ENCODE measurements around the gene BEAN1. TPM values are rescaled to one million over a fixed set of nuclear protein-coding genes. Genes with fewer than 3 reads are reported as not detected.

BEAN1 gene
- total and polyA plus RNA-seq, 2 experiments from 2014 or later: 0.07 to 0.10 TPM

DNA sequence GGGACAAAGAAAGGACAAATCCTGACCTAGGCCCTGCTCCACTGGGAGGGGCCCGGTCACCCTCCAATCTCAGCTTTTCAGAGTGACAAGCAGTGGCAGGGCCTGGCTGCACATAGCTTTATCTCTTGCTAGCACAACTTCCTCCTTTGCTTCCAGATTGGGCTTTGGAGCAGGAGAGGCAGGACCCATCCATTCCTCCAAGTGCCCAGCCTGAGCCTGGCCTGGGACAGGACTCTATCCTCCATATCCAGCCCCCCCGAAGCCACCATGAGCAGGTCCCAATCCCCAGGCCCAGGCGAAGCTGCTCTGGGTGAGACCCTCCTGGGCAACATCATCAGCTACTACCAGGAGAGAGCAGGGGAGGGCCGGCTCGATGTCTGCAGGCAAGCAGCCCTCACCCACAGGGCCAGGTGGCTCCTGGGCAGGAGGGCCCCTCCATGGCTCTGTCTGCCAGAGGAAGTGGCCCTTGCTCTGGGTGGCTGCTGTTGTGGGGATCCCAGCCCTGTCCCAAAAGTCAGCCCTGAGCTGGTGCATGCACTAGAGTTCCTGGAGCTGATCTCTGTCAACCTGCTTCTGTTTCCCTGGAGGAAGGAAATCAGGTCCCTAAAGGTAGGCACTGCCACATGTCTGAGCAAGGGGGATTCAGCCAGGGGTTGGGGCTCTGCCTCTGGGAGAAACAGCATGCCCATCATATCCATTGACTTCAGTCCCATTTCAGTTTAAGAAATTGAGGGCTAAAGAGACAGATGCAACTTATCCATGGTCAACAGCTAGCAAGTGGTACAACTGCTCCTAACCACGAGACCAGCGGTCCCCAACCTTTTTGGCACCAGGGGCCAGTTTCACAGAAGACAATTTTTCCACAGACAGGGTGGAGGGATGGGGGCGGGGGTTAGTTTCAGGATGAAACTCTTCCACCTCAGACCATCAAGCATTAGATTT, 64.0 kb downstream of the BEAN1 start (continued):
- TF ChIP-seq, protein P1, sequence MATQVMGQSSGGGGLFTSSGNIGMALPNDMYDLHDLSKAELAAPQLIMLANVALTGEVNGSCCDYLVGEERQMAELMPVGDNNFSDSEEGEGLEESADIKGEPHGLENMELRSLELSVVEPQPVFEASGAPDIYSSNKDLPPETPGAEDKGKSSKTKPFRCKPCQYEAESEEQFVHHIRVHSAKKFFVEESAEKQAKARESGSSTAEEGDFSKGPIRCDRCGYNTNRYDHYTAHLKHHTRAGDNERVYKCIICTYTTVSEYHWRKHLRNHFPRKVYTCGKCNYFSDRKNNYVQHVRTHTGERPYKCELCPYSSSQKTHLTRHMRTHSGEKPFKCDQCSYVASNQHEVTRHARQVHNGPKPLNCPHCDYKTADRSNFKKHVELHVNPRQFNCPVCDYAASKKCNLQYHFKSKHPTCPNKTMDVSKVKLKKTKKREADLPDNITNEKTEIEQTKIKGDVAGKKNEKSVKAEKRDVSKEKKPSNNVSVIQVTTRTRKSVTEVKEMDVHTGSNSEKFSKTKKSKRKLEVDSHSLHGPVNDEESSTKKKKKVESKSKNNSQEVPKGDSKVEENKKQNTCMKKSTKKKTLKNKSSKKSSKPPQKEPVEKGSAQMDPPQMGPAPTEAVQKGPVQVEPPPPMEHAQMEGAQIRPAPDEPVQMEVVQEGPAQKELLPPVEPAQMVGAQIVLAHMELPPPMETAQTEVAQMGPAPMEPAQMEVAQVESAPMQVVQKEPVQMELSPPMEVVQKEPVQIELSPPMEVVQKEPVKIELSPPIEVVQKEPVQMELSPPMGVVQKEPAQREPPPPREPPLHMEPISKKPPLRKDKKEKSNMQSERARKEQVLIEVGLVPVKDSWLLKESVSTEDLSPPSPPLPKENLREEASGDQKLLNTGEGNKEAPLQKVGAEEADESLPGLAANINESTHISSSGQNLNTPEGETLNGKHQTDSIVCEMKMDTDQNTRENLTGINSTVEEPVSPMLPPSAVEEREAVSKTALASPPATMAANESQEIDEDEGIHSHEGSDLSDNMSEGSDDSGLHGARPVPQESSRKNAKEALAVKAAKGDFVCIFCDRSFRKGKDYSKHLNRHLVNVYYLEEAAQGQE (IDR thresholded peaks at IDR 0.05; ENCODE audit: unreplicated experiment): no peak

GRCh38 chr16:66491716-66492064, 64.6 kb downstream of the BEAN1 start:
- Histone ChIP-seq H3K27ac (ENCODE audit: low read depth) (no peak overlapping the region), H3K9me2 (ENCODE audit: insufficient read depth) (no peaks in the 10 kb centered on the region), H3F3A (replicated peaks; ENCODE audit: low read depth) (no peaks in the 10 kb centered on the region), H3K79me2 (replicated peaks; ENCODE audit: insufficient read depth) (no peaks in the 10 kb centered on the region), H3K27me3 (ENCODE audit: insufficient read depth) (no peaks in the 10 kb centered on the region), H3K36me3 (ENCODE audit: insufficient read depth) (no peaks in the 10 kb centered on the region), H3K4me1 (ENCODE audit: insufficient read depth) (no peaks in the 10 kb centered on the region), H2AFZ (no peak overlapping the region), H3K4me2 (no peak overlapping the region), H4K20me1 (replicated peaks; ENCODE audit: insufficient read depth) (no peaks in the 10 kb centered on the region), H3K4me3 (no peak overlapping the region)
- Mint-ChIP-seq H3K27me3 (ENCODE audit: insufficient read depth, low read depth, poor library complexity) (peaks cover 4% of the 10 kb centered on the region), H3K36me3 (ENCODE audit: low read depth) (peaks cover 12% of the 10 kb centered on the region), H3K9me3 (peaks cover 32% of the 10 kb centered on the region), H3K4me3 (no peak overlapping the region), H3K27ac (no peak overlapping the region), H3K4me1 (no peaks in the 10 kb centered on the region; the same call in 2 of the 3 replicates)
- no peak for ATAC-seq
- DNase-seq (ENCODE audit: low spot score): no peak
- TF ChIP-seq POLR2AphosphoS5 (IDR thresholded peaks at IDR 0.05; ENCODE audit: low read depth) (no peak), ZNF331 (CRISPR knock-in tag; IDR thresholded peaks at IDR 0.05; ENCODE audit: low read depth) (no peak), ETS1 (IDR thresholded peaks at IDR 0.05) (no peak), ZNF114 (CRISPR knock-in tag; IDR thresholded peaks at IDR 0.05) (no peak), STAT1 (IDR thresholded peaks at IDR 0.05; ENCODE audit: unreplicated experiment) (no peak)
- TF ChIP-seq, protein P2, sequence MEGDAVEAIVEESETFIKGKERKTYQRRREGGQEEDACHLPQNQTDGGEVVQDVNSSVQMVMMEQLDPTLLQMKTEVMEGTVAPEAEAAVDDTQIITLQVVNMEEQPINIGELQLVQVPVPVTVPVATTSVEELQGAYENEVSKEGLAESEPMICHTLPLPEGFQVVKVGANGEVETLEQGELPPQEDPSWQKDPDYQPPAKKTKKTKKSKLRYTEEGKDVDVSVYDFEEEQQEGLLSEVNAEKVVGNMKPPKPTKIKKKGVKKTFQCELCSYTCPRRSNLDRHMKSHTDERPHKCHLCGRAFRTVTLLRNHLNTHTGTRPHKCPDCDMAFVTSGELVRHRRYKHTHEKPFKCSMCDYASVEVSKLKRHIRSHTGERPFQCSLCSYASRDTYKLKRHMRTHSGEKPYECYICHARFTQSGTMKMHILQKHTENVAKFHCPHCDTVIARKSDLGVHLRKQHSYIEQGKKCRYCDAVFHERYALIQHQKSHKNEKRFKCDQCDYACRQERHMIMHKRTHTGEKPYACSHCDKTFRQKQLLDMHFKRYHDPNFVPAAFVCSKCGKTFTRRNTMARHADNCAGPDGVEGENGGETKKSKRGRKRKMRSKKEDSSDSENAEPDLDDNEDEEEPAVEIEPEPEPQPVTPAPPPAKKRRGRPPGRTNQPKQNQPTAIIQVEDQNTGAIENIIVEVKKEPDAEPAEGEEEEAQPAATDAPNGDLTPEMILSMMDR (conservative IDR thresholded peaks at IDR 0.05; ENCODE audit: low read depth in 2 of 2): no peak
- TF ChIP-seq, protein P3, sequence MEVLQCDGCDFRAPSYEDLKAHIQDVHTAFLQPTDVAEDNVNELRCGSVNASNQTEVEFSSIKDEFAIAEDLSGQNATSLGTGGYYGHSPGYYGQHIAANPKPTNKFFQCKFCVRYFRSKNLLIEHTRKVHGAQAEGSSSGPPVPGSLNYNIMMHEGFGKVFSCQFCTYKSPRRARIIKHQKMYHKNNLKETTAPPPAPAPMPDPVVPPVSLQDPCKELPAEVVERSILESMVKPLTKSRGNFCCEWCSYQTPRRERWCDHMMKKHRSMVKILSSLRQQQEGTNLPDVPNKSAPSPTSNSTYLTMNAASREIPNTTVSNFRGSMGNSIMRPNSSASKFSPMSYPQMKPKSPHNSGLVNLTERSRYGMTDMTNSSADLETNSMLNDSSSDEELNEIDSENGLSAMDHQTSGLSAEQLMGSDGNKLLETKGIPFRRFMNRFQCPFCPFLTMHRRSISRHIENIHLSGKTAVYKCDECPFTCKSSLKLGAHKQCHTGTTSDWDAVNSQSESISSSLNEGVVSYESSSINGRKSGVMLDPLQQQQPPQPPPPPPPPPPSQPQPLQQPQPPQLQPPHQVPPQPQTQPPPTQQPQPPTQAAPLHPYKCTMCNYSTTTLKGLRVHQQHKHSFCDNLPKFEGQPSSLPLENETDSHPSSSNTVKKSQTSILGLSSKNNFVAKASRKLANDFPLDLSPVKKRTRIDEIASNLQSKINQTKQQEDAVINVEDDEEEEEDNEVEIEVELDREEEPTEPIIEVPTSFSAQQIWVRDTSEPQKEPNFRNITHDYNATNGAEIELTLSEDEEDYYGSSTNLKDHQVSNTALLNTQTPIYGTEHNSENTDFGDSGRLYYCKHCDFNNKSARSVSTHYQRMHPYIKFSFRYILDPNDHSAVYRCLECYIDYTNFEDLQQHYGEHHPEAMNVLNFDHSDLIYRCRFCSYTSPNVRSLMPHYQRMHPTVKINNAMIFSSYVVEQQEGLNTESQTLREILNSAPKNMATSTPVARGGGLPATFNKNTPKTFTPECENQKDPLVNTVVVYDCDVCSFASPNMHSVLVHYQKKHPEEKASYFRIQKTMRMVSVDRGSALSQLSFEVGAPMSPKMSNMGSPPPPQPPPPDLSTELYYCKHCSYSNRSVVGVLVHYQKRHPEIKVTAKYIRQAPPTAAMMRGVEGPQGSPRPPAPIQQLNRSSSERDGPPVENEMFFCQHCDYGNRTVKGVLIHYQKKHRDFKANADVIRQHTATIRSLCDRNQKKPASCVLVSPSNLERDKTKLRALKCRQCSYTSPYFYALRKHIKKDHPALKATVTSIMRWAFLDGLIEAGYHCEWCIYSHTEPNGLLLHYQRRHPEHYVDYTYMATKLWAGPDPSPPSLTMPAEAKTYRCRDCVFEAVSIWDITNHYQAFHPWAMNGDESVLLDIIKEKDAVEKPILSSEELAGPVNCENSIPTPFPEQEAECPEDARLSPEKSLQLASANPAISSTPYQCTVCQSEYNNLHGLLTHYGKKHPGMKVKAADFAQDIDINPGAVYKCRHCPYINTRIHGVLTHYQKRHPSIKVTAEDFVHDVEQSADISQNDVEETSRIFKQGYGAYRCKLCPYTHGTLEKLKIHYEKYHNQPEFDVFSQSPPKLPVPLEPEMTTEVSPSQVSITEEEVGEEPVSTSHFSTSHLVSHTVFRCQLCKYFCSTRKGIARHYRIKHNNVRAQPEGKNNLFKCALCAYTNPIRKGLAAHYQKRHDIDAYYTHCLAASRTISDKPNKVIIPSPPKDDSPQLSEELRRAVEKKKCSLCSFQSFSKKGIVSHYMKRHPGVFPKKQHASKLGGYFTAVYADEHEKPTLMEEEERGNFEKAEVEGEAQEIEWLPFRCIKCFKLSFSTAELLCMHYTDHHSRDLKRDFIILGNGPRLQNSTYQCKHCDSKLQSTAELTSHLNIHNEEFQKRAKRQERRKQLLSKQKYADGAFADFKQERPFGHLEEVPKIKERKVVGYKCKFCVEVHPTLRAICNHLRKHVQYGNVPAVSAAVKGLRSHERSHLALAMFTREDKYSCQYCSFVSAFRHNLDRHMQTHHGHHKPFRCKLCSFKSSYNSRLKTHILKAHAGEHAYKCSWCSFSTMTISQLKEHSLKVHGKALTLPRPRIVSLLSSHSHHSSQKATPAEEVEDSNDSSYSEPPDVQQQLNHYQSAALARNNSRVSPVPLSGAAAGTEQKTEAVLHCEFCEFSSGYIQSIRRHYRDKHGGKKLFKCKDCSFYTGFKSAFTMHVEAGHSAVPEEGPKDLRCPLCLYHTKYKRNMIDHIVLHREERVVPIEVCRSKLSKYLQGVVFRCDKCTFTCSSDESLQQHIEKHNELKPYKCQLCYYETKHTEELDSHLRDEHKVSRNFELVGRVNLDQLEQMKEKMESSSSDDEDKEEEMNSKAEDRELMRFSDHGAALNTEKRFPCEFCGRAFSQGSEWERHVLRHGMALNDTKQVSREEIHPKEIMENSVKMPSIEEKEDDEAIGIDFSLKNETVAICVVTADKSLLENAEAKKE (CRISPR knock-in tag; IDR thresholded peaks at IDR 0.05): no peak

All from GM23338 (cell line).